Dermis blood vessel endothelial cell (primary cell): ENCODE measurements around the gene CASP14. TPM values are rescaled to one million over a fixed set of nuclear protein-coding genes. Genes with fewer than 3 reads are reported as not detected.

Source experiments
- total RNA-seq: library from RNA; depleted of rRNA; stranded (reverse); fragments of >200 nt; gene quantifications from 2 replicates; pipeline ENCODE4 v1.2.3, GENCODE V29; 2014

The CASP14 gene
- total RNA-seq, 1 donor from 2014 or later: not detected

Other genes starting within 250 kb of the CASP14 start
- gene OR7A5, start 214.3 kb upstream of the CASP14 start, total RNA-seq: not detected in 2 replicates
- not detected in 2 replicates for gene OR7C1, start 214.3 kb upstream of the CASP14 start, total RNA-seq
- gene OR7A10, start 200.6 kb upstream of the CASP14 start, total RNA-seq: not detected in 2 replicates
- gene OR7A17, start 163.3 kb upstream of the CASP14 start, total RNA-seq: not detected in 2 replicates
- not detected in 2 replicates for gene OR7C2, start 108.0 kb upstream of the CASP14 start, total RNA-seq
- gene SLC1A6, start 69.6 kb upstream of the CASP14 start, total RNA-seq: not detected in 2 replicates
- not detected in 2 replicates for gene OR1I1, start 32.7 kb downstream of the CASP14 start, total RNA-seq
- 22.5 and 22.6 TPM in 2 replicates for gene SYDE1, start 57.9 kb downstream of the CASP14 start, total RNA-seq
- 0.84 and 2.0 TPM in 2 replicates for gene NOTCH3, start 151.5 kb downstream of the CASP14 start, total RNA-seq
- under 0.01 and 0.09 TPM in 2 replicates for gene EPHX3, start 183.0 kb downstream of the CASP14 start, total RNA-seq